ENCODE results near the gene MAPK7.
A peak's percentile ranks its signal among the peaks of the same experiment; 100 is the strongest.

MAPK7 gene
- 10.0 to 12.5 reads per million in 2 donors for total RNA-seq

GRCh38 chr17:19378416-19379360 lies at the start of gene MAPK7:
MAPK7 (plus strand) TSS chr17:19378498; CDS start chr17:19378901, 403 bp downstream.
- no peak for DNase-seq

DNA sequence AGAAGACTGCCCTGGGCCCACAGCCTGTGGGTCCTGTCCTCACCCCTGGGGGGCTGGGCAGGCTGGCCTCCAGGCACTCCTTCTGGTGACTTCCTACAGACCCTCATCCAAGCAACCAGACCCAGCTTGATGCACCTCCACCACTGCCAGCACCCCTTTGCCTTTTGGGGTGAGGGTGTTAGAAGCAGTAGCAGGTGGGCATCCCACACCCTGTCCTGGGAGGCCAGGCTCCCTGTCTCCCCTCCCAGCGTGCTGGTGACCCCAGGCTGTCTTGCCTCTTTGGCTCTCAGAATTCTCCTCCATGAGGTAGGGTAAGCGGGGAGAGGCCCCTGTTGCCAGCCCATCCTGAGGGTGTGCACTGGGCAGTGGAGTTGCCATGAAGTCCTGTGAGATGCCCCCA lies 49.2 kb upstream of the MAPK7 start:
- no peak for DNase-seq

- DNase-seq = no peak
Observed at GRCh38 chr17:19329839-19330238, 48.5 kb upstream of the MAPK7 start.

- DNase-seq = no peak
Observed at GRCh38 chr17:19330271-19330670, 48.0 kb upstream of the MAPK7 start.

- no peak for DNase-seq
Observed at GRCh38 chr17:19331134-19331533, 47.2 kb upstream of the MAPK7 start.

DNA sequence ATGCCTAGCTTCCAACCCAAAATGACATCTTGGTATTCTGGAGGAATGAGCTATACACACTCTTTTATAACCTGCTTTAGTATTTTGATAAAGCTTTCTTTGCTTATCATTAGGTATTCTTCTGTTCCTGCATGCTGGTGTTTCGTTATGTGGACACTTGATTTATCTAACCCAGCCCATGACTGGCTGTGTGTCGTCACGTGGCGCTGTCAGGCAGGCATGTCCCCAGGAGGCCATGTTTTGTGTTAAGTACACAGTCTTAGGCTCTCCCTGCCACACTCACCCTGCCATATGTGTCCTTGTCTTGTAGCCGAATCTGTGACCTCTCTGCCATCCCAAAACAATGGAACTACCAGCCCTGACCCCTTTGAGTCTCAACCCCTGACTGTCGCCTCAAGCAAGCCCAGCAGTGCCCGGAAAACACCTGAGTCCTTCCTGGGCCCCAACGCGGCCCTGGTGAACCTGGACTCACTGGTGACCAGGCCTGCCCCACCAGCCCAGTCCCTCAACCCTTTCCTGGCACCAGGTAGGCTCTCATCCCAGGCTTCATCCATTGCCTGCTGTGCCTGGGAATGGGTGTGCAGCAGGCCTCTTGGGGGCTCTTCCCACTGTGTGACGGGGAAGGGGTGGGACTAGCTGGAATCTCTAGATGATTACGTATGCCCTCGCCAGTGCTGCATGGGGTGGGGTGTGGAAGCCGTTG lies 46.6 kb upstream of the MAPK7 start:
- DNase-seq = no peak

- no peak for DNase-seq
Observed at GRCh38 chr17:19332371-19333131, 45.7 kb upstream of the MAPK7 start.

GRCh38 chr17:19333132-19333440 lies 45.2 kb upstream of the MAPK7 start:
- DNase-seq = no peak

- no peak for DNase-seq
Observed at GRCh38 chr17:19333736-19334290, 44.5 kb upstream of the MAPK7 start.

DNA sequence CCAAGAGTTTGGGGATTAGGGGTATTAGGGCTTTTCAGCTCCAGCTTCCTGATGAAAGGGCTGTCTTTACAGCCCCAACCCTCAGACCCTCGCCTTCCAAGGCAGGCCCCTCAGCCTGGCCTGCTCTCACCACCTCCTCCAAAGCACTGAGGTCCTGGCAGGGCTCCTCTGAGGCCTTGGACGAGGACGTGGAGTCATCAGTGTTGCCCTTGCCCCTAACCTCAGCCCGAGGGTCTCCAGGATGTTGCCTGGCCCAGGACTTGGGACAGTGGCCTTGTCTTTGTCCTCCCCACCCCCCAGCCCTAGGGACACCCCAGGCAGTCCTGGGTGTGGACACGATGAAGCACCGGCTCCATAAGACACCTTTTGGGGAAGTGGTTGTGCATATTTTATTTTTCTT lies 44.0 kb upstream of the MAPK7 start:
- DNase-seq = no peak

- DNase-seq = no peak
Observed at GRCh38 chr17:19335951-19336631, 42.2 kb upstream of the MAPK7 start.

- DNase-seq = no peak
Observed at GRCh38 chr17:19336938-19337711, 41.2 kb upstream of the MAPK7 start.

- DNase-seq = no peak
Observed at GRCh38 chr17:19337712-19338023, 40.6 kb upstream of the MAPK7 start.

- peak; percentile 30 to 74 (median 35) for DNase-seq
Observed at GRCh38 chr17:19338031-19338990, 40.0 kb upstream of the MAPK7 start.

DNA sequence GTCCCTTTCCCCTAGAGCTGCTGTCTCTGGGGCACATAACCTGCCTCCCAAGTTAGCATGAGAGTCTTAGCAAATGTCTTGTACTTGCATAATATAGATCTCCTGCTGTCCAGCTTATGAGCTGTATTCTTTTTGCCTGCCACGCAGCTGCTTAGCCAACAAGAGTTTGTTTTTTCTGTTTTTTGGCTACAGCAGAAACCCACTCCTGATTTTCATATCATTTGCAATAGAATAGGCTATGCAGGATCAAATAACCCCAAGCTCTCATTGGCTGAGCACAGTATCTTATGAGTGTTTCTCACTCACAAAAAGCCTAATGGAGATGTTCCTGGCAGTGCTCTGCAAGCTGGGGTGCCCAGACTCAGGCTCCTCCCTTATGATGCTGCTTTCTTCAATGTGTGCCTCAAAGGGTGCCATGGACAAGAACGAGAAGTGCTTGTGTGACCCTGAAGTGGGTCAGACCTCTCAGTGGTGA lies 38.9 kb upstream of the MAPK7 start:
- no peak for DNase-seq

DNA sequence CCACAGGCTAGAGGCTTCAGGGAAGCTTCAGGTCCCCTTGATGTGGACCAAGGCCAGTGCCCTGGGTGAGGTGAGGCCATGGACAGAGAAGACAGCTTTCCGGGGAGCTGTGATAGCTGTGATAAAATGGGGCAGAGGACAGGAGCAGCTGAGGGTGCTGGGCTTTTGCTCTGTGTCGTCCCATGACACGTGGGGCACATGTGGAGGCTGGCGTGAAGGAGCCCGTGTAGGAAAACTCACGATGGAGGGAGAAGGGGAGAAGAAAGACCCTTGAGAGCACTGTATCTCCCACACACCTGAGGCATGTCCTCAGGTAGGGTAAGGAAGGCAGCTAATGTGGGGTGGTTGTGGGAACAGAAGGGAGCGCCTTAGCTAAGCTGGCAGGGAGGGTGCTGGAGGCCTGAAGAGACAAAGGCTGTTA lies 37.1 kb upstream of the MAPK7 start:
- DNase-seq = no peak

GRCh38 chr17:19341641-19342610 lies 36.4 kb upstream of the MAPK7 start:
- DNase-seq = no peak

DNA sequence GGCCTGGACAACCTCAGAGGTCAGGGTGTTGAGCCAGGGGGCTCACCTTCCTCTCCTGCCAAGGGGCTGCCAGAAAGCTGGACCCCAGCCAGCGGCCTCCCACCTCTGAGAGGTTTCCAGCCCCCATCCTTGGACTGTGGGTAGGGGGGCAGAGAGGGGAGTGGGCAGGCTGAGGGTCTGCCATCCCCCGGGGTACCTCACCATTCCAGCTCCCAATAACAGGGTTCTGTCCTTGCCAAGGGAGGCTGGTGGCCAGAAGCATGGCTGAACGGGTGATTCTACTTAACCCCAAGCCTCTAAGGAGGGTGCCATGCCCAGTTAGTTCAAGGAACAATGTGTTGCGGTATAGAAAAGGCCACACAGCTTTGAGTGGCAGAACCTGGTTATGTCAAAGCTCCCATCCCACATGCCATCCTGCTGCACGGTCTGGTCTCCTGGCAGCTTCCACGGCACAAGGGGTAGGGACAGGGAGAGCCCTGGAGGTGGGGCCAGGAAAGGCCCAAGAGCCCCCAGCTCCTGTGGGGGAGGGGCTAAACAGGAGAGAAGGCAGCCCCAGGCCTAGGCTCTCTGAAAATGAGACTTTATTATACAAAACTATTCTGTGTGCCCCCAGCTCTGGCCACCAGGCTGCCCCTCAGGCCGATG lies 35.6 kb upstream of the MAPK7 start:
- no peak for DNase-seq

- no peak for DNase-seq
Observed at GRCh38 chr17:19343256-19343630, 35.1 kb upstream of the MAPK7 start.
